LNCAP (cell line): ENCODE measurements around the gene UBXN2A.
A peak's percentile ranks its signal among the peaks of the same experiment; 100 is the strongest.

ENCODE experiments used
- CTCF ChIP-seq: fragments of 450-650 bp; IDR thresholded peaks from 2 replicates; pipeline ENCODE4 v1.5.1; 2017; ENCODE audit warnings: mild to moderate bottlenecking

UBXN2A gene

GRCh38 chr2:23926290-23926749, 13.9 kb upstream of the UBXN2A start:
- TF ChIP-seq CTCF: no peak

- TF ChIP-seq CTCF: peak; percentile 87
Observed at GRCh38 chr2:23926750-23927571, 13.3 kb upstream of the UBXN2A start, which contains the start of gene ATAD2B. ATAD2B (minus strand) TSS chr2:23927123; CDS start chr2:23926770, 353 bp downstream.

- TF ChIP-seq CTCF: no peak
Observed at GRCh38 chr2:23934259-23934658, 6.0 kb upstream of the UBXN2A start.

GRCh38 chr2:23940718-23941620, 706 bp downstream of the UBXN2A start:
- no peak for TF ChIP-seq CTCF

- no peak for TF ChIP-seq CTCF
Observed at GRCh38 chr2:23941644-23942043, 1.4 kb downstream of the UBXN2A start.

- TF ChIP-seq CTCF: no peak
Observed at GRCh38 chr2:23943666-23944065, 3.4 kb downstream of the UBXN2A start.

GRCh38 chr2:23944527-23944926, 4.3 kb downstream of the UBXN2A start:
- no peak for TF ChIP-seq CTCF
